NCI-H1694 treated with DMSO at 0.1 percent for 48 hours (cell line): ENCODE data around the gene IGSF22.
"Not testable (repeated sequence)": the region's sequence is repeated elsewhere in the genome, so short reads cannot be mapped to it uniquely, and the experiment has no call there.

ENCODE experiments used
- DNase-seq: peaks from one replicate; lab custom pipeline; 2025; lab: John Stamatoyannopoulos, UW

The IGSF22 gene

DNA sequence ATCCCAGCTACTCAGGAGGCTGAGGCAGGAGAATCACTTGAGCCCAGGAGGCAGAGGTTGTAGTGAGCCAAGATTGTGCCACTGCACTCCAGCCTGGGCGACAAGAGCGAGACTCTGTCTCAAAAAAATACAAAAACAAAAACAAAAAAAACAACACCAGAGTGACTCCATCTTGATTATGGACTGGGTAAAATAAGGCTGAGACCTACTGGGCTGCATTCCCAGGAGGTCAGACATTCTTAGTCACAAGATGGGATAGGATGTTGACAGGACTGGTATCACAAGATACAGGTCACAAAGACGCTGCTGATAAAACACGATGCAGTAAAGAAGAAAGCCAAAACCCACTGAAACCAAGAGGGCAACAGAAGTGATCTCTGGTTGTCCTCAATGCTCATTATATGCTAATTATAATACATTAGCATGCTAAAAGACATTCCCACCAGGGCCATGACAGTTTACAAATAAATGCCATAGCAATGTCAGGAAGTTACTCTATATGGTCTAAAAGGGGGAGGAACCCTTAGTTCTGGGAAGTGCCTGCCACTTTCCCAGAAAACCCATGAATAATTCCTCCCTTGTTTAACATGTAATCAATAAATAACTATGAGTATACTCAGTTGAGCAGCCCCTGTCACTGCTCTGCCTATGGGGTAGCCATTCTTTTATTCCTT, 34.4 kb downstream of the IGSF22 start:
- not testable (repeated sequence) for DNase-seq

DNA sequence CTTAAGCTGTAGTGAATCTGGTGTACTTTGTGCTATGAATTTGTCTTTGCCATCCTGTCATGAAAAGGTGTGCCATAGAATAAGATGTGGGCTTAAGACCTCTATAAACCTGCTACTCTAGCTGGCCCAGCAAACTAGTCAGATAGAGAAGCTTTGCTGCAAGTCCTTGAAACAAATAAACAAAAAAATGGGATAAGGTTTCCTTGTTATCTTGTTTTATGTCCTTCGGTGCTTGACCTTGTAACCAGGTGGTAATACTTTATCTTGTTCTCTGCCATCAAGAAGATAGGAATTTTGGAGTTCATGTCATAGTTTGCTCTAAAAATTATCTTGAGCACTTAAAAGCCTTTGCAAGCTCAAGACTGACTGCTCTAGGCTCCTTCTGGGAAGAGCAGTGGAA, 41.7 kb downstream of the IGSF22 start:
- DNase-seq = no peak

DNA sequence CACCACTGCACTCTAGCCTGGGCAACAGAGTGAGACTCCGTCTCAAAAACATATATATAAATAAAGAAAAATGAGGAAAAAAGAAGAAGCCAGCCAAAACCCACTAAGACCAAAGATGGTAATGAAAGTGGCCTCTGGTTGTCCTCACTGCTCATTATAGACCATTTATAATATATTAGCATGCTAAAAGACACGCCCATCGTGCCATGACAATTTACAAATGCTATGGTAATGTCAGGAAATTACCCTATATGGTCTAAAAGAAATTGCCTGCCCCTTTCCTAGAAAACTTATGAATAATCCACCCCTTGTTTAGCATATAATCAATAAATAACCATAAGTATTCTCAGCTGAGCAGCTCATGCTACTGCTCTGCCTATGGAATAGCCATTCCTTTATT, 43.5 kb downstream of the IGSF22 start:
- no peak for DNase-seq

DNA sequence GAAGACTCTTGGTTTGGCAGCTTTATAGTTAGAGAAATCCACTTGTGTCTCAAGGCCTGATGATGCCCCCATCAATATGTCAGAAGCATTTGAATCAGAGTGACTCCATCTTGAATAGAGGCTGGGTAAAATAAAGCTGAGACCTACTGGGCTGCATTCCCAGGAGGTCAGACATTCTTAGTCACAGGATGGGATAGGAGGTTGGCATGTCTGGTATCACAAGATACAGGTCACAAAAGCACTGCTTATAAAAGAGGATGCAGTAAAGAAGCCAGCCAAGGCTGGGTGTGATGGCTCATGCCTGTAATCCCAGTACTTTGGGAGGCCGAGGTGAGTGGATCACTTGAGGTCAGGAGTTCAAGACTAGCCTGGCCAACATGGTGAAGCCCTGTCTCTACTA, 44.0 kb downstream of the IGSF22 start:
- not testable (repeated sequence) for DNase-seq

DNA sequence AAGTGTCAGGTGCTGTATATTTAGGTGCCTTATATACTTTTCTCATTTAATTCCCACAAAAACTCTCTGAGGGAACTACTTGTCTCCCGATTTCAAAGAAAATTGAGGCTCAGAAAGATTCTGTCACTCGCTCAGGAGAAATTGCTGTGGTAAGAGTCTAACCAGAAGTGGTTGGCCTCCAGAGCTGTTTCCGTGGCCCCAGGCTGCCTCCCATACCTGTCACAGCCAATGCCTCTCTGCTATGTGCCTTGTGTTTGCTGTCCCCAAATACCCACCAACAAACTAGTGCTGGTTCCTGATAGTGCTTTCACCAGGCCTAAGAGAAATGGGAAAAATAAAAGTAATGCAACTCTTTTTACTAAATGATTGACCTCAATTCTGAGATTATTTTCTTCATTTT, 48.4 kb downstream of the IGSF22 start:
- no peak for DNase-seq

DNA sequence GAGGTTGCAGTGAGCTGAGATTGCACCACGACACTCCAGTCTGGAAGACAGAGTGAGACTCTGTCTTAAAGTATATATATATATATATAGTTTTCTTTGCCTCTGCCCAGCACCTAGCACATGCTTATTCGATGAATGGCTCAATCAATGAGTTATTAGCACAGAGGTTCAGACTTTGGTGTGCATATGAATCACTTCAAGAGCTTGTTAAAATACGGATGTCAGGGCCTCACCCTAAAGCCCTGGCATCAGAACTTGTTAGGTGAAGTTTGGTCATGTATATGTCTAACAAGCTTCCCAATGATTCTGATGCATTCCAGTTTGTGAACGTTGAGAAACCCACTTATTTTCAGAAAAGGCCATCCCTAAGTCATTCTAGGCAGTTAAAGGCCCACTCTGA, 49.2 kb downstream of the IGSF22 start:
- no peak for DNase-seq

DNA sequence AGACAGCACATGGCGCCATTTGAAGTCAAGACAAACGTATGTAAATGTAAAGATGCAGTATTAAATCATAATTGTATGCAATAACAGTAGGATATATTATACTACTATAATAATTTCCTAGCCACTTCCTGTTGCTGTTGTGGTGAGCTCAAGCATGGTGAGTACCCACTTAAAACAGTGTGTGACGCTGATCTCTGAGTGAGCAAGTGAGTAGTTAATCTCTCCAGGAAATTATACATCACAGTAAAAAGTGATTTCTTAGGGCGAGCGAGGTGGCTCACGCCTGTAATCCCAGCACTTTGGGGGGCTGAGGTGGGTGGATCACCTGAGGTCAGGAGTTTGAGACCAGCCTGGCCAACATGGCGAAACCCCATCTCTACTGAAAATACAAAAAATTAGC, 53.8 kb downstream of the IGSF22 start:
- DNase-seq = not testable (repeated sequence)

DNA sequence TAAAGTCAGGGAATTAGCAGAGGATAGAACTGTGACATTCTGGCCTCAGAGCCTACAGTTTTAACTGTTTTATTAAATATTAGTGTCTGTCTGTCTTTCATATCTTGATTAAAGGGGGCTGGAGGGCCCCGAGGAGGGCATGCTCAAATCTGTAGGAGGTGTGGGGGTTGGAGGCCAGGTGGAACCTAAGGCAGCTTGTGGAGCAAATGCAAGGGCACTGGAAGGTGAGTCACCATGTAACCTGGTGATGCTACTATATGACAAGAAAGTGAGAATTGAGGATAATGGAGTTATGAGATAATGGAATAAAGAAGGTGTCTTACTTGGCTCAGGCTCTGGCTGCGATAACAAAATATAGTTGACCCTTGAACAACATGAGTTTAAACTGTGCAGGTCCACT, 54.7 kb downstream of the IGSF22 start:
- no peak for DNase-seq

DNA sequence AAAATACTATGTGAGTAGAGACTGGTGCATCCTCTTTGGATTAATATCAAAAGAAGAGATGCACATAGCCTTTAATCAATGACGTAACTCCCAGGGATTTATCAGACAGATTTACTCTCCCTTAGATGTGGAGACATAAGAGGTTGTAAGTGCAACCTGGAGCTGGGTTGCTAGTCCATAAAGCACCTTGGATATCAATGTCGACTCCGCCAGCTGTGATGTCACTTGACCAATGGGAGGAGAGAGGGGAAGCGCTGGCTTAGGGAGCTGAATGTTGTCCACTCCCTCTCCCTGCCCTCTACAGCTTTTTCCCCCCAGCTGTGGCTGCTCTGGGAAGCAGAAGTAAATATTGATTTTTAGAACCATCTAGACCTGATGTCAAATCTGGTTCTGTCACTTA, 56.3 kb downstream of the IGSF22 start:
- no peak for DNase-seq

DNA sequence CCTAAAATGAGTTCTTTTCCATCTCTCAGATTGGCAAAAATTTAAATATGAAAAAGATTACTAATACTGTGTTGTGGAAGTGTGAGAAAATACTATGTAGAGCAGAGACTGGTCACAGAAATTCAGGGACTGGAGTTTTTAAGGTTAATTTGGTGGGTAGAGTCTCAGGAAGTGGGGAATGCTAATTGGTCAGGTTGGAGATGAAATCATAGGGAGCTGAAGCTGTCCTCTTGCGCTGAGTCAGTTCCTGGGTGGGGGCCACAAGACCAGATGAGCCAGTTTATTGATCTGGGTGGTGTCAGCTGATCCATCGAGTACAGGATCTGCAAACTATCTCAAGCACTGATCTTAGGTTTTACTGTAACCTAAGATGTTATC, 56.8 kb downstream of the IGSF22 start:
- DNase-seq = no peak

DNA sequence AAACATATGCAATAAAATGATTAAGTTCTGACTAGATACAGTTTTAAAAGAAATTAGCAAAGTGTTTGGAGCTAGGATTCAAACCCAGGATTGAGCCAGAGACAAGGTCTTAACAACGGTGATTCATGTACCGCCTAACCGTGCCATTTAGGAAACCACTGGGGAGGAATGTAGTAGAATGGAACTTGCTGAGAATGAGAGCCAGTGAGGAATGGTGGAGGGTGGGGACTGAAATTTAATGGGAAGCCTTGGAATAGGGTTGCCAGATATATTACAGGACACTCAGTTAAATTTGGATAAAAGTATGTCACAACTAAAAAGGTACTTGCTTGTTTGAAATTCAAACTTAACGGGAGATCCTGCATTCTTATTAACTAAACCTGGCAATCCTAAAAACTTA, 57.9 kb downstream of the IGSF22 start:
- no peak for DNase-seq

DNA sequence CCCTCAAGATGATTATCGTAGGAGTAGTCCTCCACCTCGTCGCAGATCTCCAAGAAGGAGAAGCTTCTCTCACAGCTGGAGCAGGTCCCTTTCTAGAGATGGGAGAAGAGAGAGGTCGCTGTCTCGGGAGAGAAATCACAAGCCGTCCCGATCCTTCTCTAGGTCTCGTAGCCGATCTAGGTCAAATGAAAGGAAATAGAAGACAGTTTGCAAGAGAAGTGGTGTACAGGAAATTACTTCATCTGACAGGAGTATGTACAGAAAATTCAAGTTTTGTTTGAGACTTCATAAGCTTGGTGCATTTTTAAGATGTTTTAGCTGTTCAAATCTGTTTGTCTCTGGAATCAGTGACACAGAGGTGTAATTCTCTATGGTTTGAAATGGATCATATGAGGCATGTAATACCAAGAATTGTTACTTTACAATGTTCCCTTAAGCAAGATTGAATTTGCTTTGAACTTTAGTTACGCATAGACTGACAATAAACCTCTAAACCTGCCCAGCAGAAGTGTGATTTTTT, 60.6 kb downstream of the IGSF22 start:
- DNase-seq = not testable (repeated sequence)

DNA sequence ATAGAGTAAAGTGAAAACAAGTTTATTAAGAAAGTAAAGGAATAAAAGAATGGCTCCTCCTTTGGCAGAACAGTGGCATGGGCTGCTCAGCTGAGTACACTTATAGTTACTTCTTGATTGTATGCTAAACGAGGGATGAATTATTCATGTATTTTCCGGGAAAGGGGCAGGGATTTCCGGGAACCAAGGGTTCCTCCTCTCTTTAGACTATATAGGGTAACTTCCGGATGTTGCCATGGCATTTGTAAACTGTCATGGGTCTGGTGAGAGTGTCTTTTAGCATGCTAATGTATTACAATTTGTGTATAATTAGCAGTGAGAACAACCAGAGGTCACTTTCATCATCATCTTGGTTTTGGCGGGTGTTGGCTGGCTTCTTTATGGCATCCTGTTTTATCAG, 68.3 kb downstream of the IGSF22 start:
- no peak for DNase-seq
